Measurements from ENCODE around the gene CRTAC1. TPM values are rescaled to one million over a fixed set of nuclear protein-coding genes. Genes with fewer than 3 reads are reported as not detected.
A peak's percentile ranks its signal among the peaks of the same experiment; 100 is the strongest.

Gene CRTAC1
- total RNA-seq, 2 donors from 2014 or later: not detected

DNA sequence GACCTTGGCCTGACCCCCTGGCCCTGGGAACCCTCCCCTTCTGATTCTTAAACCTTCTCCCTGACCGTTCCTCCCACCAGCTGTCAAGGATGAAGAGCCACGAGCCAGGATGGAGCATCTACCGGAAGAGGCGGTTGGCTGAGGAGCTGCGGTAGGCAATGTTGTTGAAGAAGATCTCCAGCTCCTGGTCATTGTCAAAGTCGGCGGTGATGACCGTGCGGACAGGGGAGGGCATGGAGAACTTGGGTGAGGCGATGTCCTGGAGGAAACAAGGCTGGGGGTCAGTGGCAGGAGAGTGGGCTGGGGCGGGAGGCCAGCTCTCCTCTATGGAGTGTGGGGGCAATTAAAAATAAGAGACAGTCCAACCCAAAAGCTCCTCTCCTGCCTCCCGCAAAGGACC is 129.0 kb downstream of the CRTAC1 start:
- DNase-seq (ENCODE audit: low spot score in 2 of 2) (no peak), ATAC-seq (no peak)
- H3K27ac Mint-ChIP-seq: no peak overlapping the region
- no peaks in the 10 kb centered on the region for H3K36me3 Mint-ChIP-seq
- no peaks in the 10 kb centered on the region for H3K9me3 Mint-ChIP-seq

GRCh38 chr10:97898429-97898828 is 132.0 kb downstream of the CRTAC1 start:
- no peak for ATAC-seq
- Mint-ChIP-seq H3K27ac (no peak overlapping the region), H3K9me3 (no peaks in the 10 kb centered on the region), H3K36me3 (no peaks in the 10 kb centered on the region)
- no peak for DNase-seq (ENCODE audit: low spot score in 2 of 2)

DNA sequence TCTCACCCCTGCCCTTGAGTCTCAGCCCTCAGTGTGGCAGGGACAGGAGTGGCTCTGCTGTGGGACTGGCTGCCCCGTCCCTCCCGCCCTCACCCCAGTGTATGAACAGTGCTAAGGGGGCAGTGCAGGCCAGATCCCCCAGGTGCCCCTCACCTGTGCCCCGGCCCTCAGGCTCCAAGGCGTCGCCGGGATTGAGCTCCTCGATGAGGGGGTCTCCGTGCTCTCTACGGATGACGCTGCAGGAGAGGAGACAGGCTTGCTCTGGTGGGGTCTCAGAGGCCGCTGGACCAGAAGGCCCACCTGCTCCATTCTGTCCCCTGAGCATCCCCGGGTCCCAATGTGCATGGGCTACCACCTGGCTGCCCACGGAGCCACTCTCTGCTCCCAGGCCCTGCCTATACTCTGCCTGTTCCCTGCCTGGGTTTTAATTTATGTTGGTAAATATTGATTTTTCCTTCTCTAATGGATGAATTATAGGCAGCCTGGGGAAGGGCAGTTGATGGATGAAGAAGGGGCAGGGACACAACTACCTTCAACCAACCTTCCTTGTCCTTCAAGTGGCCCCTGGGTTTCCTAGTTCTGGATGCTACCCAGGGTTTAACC is 133.6 kb downstream of the CRTAC1 start:
- Mint-ChIP-seq H3K36me3 (no peaks in the 10 kb centered on the region), H3K9me3 (no peaks in the 10 kb centered on the region), H3K27ac (no peak overlapping the region)
- no peak for DNase-seq (ENCODE audit: low spot score in 2 of 2)
- no peak for ATAC-seq

- no peak for ATAC-seq
- H3K36me3 Mint-ChIP-seq: no peaks in the 10 kb centered on the region
These were observed 134.5 kb downstream of the CRTAC1 start for GRCh38 chr10:97895915-97896314.

DNA sequence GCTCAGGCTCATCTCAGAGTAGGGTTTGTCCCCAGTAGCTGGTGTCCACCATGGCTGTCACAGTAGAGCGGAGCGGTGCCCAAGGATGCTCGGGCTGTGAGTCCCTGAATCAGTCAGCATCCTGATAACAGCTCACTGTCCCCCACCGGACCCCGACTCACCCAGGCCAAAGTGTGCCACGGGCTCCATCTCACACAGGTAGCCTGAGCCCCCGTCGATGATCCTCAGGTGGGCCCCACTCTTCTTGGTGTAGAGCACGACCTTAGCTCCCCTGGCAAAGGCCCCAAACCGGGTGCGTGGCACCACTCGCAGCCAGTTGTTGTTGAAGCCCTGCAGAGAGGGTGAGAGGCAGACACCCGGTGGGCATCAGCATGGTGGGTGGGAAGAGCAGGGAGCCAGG is 135.3 kb downstream of the CRTAC1 start:
- ATAC-seq (no peak), DNase-seq (ENCODE audit: low spot score in 2 of 2) (no peak)
- H3K36me3 Mint-ChIP-seq: no peaks in the 10 kb centered on the region
- H3K9me3 Mint-ChIP-seq: no peaks in the 10 kb centered on the region
- H3K27ac Mint-ChIP-seq: no peak overlapping the region

More at GRCh38 chr10:97895915-97896314, 134.5 kb downstream of the CRTAC1 start:
- Mint-ChIP-seq H3K27ac (no peak overlapping the region), H3K9me3 (no peaks in the 10 kb centered on the region)
- no peak for DNase-seq (ENCODE audit: low spot score in 2 of 2)

DNA sequence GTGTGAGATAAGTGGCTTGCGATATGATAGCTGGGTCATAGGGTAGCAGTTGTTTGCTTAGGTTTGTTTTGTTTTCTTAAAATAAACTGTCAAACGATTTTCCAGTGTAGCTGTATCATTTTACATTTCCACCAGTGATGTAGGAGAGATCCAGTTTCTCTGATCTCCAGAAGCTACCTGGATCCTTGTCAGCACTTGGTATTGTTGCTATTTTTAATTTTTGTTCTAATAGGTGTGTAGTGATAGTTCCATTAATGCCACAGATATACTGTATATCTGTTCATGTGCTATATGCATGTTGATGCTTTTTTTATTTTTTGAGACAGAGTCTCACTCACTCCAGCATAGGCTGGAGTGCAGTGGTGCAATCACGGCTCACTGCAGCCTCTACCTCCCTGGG is 136.3 kb downstream of the CRTAC1 start:
- Mint-ChIP-seq H3K36me3 (no peaks in the 10 kb centered on the region), H3K27ac (no peak overlapping the region)

GRCh38 chr10:97892939-97893338 is 137.5 kb downstream of the CRTAC1 start:
- no peaks in the 10 kb centered on the region for H3K36me3 Mint-ChIP-seq

More for the DNA sequence above, 136.3 kb downstream of the CRTAC1 start:
- DNase-seq (ENCODE audit: low spot score in 2 of 2) (no peak), ATAC-seq (no peak)
- no peaks in the 10 kb centered on the region for H3K9me3 Mint-ChIP-seq

DNA sequence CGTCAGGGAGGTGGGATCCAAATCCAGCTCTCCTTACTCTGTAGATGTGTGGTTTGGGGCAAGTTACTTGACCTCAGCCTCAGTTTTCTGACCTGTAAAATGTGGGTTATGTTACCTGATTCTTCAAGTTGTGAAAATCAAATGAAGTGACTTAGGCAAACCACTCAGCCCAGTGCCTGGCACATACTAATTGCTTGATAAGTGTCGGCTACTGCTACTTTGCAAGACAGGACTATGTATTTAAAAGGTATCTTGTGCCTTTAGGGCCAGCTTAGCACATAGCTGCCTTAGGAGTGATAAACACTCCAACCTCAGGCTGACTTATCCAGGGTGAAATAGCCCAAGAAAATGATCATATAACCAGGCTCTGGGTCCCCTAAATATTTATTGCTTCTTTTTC is 137.9 kb downstream of the CRTAC1 start:
- ATAC-seq: no peak
- Mint-ChIP-seq H3K9me3 (no peaks in the 10 kb centered on the region), H3K27ac (no peak overlapping the region), H3K36me3 (no peaks in the 10 kb centered on the region)
- no peak for DNase-seq (ENCODE audit: low spot score in 2 of 2)

More at GRCh38 chr10:97892939-97893338, 137.5 kb downstream of the CRTAC1 start:
- Mint-ChIP-seq H3K27ac (no peak overlapping the region), H3K9me3 (no peaks in the 10 kb centered on the region)
- ATAC-seq (no peak), DNase-seq (ENCODE audit: low spot score in 2 of 2) (no peak)

DNA sequence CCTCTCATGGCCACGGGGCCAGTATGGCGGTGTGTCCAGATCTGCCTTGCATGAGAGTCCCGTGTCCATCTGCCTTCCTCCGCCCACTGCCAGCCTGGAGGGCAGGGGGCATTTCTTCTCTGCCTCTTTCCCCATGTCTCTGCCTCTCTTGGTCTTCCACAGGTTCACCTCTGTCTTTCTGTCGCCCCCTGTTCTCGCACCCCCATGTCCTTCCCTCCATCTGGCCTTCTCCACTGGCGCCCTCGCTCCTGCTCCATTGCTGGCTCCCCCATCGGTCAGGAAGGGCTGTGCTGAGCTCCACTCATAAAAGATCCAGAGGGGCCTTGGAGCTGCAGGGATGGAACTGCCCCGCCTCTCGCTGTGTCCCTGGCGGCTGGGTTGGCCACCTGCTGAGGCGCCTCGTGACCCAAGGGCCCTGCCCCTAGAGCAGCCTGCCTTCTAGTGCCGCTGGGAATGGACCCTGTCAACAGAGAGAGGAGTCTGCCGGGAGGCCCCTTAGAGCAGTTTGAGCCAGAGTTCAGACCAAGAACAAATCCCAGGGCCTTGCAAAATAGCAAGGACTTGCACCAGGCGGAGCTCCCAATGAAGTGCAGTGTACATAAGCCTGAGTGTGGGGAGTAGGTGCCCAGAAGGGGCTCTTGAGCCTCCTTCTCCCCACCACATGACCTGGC is 138.8 kb downstream of the CRTAC1 start:
- ATAC-seq: no peak
- no peak overlapping the region for H3K27ac Mint-ChIP-seq
- no peaks in the 10 kb centered on the region for H3K36me3 Mint-ChIP-seq
- no peak for DNase-seq (ENCODE audit: low spot score in 2 of 2)
- H3K9me3 Mint-ChIP-seq: no peaks in the 10 kb centered on the region

GRCh38 chr10:97889461-97890265 is 140.8 kb downstream of the CRTAC1 start:
- H3K9me3 Mint-ChIP-seq: no peaks in the 10 kb centered on the region
- no peak overlapping the region for H3K27ac Mint-ChIP-seq
- no peak for DNase-seq (ENCODE audit: low spot score in 2 of 2)
- no peaks in the 10 kb centered on the region for H3K36me3 Mint-ChIP-seq
- ATAC-seq: peak in 1 of 2 donors; percentile 20

DNA sequence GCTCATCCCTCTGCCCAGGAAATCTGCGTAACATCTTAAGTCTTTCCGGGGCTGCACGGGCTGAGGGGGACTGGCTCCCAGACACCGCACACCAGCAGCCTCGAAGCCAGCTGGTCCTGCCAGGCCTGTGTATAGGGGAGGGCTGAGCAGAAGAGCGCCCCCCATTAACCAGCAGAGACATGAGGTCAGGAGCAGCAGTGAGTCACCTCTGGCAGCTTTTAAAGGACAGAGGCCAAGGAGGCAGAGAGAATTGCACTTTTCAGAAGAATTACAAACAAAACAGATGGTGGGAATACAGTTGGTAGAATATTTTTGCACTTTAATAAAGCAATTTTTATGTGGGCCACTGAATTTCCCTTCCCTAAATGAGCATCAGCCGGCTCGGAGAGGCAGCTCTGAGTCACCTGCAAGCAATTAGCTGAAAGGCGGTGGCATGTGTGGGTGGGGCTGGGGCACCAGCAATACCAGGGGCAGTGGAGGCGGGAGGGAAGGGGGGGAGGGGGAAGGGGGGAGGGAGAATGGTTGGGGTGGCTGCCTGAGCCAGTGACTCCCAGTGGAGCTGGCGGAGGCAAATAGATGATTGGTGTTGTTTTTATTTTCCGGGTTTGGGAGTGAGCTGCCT is 141.7 kb downstream of the CRTAC1 start:
- Mint-ChIP-seq H3K36me3 (no peaks in the 10 kb centered on the region), H3K9me3 (no peaks in the 10 kb centered on the region), H3K27ac (no peak overlapping the region)
- ATAC-seq (no peak), DNase-seq (ENCODE audit: low spot score in 2 of 2) (no peak)

GRCh38 chr10:97888134-97888533 is 142.3 kb downstream of the CRTAC1 start:
- Mint-ChIP-seq H3K36me3 (no peaks in the 10 kb centered on the region), H3K9me3 (no peaks in the 10 kb centered on the region), H3K27ac (no peak overlapping the region)
- ATAC-seq (no peak), DNase-seq (ENCODE audit: low spot score in 2 of 2) (no peak)

DNA sequence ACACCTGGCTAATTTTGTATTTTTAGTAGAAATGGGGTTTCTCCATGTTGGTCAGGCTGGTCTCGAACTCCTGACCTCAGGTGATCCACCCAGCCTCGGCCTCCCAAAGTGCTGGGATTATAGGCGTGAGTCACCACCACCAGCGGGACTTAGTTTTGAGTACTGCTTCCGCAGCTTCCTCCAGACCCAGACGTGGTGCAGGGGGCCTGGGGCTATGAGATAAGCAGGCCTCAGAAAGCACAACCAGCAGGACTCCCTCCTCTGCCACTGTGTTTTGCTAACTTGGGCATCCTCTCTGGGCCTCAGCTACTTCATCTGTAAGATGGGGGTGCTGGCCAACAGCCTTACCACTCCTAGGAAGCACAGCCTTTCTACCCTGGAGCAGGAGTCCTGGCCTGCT is 143.0 kb downstream of the CRTAC1 start:
- ATAC-seq: no peak
- H3K36me3 Mint-ChIP-seq: no peaks in the 10 kb centered on the region
- DNase-seq (ENCODE audit: low spot score in 2 of 2): no peak
- no peaks in the 10 kb centered on the region for H3K9me3 Mint-ChIP-seq
- H3K27ac Mint-ChIP-seq: no peak overlapping the region

DNA sequence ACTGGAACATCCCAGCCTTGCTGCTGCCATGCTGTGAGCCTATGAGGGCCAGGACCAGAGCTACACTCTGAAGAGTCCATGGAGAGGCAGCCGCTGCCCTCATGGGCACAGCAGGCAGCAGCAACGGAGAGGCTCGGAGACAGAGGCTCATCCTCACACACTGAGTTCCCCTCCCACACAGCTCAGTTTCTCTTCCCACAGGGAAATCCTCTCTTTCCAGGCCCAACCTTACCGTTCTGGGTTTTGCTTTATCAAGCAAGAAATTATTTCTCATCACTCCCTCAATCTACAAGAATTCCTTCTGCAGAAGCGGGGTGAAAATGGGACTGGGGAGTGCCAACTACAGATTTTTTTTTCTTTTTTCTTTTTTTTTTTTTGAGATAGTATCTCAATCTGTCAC is 144.1 kb downstream of the CRTAC1 start:
- no peaks in the 10 kb centered on the region for H3K36me3 Mint-ChIP-seq

DNA sequence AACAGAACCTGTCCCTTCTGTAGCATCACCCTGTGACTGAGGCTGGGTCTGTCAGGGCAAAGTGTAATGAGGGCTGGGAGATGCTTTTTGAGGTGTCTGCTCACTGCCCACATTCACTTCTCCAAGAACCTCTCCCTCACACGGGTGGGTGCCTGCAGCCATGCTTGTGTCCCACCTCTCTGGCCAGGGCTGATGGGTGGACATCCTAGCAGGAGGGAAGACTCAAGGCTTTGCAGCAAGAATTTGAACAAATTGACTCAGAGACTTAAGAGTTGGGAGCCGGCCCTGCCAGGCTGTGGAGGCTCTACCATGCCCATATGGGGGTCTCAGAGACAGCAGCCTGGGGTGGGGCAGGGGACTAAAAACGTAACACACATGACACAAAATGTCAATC is 147.3 kb downstream of the CRTAC1 start:
- H3K9me3 Mint-ChIP-seq: peaks cover 0 to 5% of the 10 kb centered on the region in 2 donors
- DNase-seq (ENCODE audit: low spot score in 2 of 2) (no peak), ATAC-seq (peak in 1 of 2 donors; percentile 9)
- H3K36me3 Mint-ChIP-seq: no peaks in the 10 kb centered on the region
- no peak overlapping the region for H3K27ac Mint-ChIP-seq

More for the DNA sequence above, 144.1 kb downstream of the CRTAC1 start:
- ATAC-seq: no peak
- Mint-ChIP-seq H3K27ac (peak overlapping the region in 1 of 2 donors; percentile 65), H3K9me3 (no peaks in the 10 kb centered on the region)
- DNase-seq (ENCODE audit: low spot score in 2 of 2): no peak

DNA sequence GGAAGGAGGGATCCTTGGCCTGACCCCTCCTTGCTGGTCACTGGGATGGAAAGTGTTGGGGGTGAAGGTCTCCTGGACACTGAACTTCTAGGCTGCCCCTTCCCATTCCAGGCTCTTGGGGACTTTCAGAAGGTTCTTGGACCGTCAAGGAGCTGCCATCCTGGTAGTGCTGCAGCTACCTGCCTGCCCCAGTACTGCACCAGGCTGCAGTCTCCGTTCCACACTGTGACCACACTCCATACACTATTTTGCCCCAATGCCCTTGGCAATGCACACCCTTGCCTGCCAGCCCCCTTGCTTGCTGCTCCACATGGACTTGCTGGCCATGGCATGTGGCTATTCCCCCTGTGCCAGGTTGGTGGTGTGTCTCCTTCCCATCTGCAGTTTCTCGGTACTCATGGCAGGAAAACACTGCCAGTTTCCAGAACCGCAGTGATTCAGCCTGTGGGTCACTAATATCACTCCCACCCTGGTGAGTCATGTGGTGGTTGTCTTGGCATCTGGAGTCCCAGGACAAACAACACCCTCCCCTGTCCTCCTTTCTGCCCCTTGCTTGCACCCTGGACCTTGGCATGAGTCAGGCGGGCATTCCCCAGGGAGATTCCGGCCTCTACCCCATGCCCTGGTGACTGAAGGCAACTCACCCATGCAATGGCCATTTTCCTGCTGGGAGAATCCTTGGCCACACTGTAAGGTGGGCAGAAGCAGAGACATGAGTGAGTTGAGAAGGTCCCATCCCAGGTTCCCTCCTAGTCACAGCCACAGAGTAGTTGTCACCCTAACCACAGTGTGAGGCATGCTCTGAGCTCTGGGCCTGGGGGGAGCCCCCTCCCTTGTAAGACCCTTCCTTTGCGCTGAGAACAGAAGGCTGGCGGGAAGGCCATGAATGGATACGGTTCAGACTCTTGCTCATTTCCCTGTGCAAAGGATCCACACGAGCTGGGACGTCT is 148.0 kb downstream of the CRTAC1 start:
- H3K9me3 Mint-ChIP-seq: peaks cover 0 to 5% of the 10 kb centered on the region in 2 donors
- DNase-seq (ENCODE audit: low spot score in 2 of 2): peak in 1 of 2 donors; percentile 68

More for the DNA sequence above, 148.0 kb downstream of the CRTAC1 start:
- peak; percentile 34 to 87 for ATAC-seq
- H3K36me3 Mint-ChIP-seq: no peaks in the 10 kb centered on the region
- peak overlapping the region; percentile 52 to 81 for H3K27ac Mint-ChIP-seq

Measured in activated naive CD4-positive, alpha-beta T cell treated with anti-CD3 and anti-CD28 coated beads, Interleukin-2, amount 50 U/mL, for 72 hours (primary cell).